ENCODE results near the gene ANKRD53. TPM values are rescaled to one million over a fixed set of nuclear protein-coding genes. Genes with fewer than 3 reads are reported as not detected.
A peak's percentile ranks its signal among the peaks of the same experiment; 100 is the strongest.

The ANKRD53 gene
- total RNA-seq, 2 donors from 2014 or later, result 0.36 to 0.74 TPM

- Histone ChIP-seq H3K27me3 (replicated peaks; ENCODE audit: insufficient read depth) (no peaks in the 10 kb centered on the region), H3K36me3 (peaks cover under 1 to 7% of the 10 kb centered on the region in 2 donors), H3K4me3 (no peak overlapping the region), H3K27ac (no peak overlapping the region), H3K9me3 (no peaks in the 10 kb centered on the region), H3K4me1 (replicated peaks) (no peaks in the 10 kb centered on the region)
- TF ChIP-seq POLR2AphosphoS5 (IDR thresholded peaks at IDR 0.05), result no peak
- TF ChIP-seq, protein P1, sequence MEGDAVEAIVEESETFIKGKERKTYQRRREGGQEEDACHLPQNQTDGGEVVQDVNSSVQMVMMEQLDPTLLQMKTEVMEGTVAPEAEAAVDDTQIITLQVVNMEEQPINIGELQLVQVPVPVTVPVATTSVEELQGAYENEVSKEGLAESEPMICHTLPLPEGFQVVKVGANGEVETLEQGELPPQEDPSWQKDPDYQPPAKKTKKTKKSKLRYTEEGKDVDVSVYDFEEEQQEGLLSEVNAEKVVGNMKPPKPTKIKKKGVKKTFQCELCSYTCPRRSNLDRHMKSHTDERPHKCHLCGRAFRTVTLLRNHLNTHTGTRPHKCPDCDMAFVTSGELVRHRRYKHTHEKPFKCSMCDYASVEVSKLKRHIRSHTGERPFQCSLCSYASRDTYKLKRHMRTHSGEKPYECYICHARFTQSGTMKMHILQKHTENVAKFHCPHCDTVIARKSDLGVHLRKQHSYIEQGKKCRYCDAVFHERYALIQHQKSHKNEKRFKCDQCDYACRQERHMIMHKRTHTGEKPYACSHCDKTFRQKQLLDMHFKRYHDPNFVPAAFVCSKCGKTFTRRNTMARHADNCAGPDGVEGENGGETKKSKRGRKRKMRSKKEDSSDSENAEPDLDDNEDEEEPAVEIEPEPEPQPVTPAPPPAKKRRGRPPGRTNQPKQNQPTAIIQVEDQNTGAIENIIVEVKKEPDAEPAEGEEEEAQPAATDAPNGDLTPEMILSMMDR (IDR thresholded peaks at IDR 0.05), result no peak
- no peak for TF ChIP-seq POLR2A (IDR thresholded peaks at IDR 0.05)
- no peak for DNase-seq (ENCODE audit: low spot score)
- intact Hi-C loops (cut with DNase I), result no loop called here
- 91% methylated on average over 8 of the region's 8 CpGs for WGBS
Measured at GRCh38 chr2:70983506-70984227, 5.2 kb downstream of the ANKRD53 start.

DNA sequence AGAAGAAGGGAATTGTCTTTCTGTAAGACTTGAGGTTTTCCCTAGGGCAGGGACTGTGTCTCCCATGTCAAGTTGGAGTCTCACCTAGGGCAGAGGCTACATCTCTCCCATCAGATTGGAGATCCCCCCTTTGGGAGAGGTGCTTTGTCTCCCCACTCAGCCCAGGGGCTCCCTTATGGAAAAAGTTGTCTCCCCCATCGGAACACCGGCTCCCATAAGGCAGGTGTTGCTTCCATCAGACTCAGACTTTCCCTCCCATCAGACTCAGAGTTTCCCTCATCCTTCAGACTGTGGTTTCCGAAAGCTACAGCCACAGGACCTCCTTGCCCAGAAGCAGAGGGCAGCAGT, 5.8 kb downstream of the ANKRD53 start:
- WGBS, result 91% methylated on average over 3 of the region's 3 CpGs
- DNase-seq (ENCODE audit: low spot score), result no peak
- Histone ChIP-seq H3K4me1 (replicated peaks) (no peaks in the 10 kb centered on the region), H3K9me3 (no peaks in the 10 kb centered on the region), H3K36me3 (peaks cover 6 to 10% of the 10 kb centered on the region in 2 donors), H3K27ac (no peak overlapping the region), H3K27me3 (replicated peaks; ENCODE audit: insufficient read depth) (no peaks in the 10 kb centered on the region), H3K4me3 (no peak overlapping the region)
- intact Hi-C loops (cut with DNase I), result no loop called here
- no peak for TF ChIP-seq POLR2A (IDR thresholded peaks at IDR 0.05)
- TF ChIP-seq POLR2AphosphoS5 (IDR thresholded peaks at IDR 0.05), result no peak
- TF ChIP-seq, protein P1 (IDR thresholded peaks at IDR 0.05), result no peak

DNA sequence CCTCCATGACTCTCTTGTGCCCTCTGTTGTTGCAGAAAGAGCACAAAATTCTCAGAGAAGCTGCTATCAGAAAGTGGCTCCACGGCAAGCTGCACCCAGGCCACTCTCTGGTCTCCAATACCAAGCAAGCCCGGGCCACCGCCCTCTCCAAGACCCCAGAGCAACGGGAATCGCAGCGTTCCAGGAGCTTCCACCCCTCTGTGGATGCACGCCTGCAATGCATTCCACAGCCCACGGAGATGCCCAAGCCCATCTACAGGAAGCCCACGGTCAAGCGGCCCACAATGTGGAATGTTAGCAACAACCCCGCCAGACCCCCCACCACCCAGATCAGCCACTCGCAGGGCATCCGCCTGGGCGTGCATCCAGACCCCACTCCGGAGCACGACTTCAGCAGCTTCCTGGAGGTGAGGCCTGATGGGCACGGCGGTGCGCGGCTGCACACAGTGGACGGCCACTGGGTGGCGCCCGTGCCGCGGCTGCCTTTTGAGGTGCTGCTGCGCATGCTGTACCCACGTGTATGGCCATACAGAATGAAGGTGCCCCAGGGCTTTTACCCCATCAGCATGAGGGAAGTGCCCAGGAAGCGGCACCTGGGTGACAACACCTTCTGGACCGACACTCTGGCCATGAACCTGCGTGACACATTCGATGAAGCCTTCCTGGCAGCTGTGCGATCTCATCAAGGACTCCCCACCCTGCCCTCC, 6.3 kb downstream of the ANKRD53 start:
- Histone ChIP-seq H3K27ac (no peak overlapping the region), H3K27me3 (replicated peaks; ENCODE audit: insufficient read depth) (no peaks in the 10 kb centered on the region), H3K9me3 (no peaks in the 10 kb centered on the region), H3K4me1 (replicated peaks) (no peaks in the 10 kb centered on the region), H3K36me3 (peaks cover 7 to 10% of the 10 kb centered on the region in 2 donors), H3K4me3 (no peak overlapping the region)
- TF ChIP-seq, protein P1 (IDR thresholded peaks at IDR 0.05), result peak in 3 of 4 experiments; percentile 57 to 77 (median 57)
- TF ChIP-seq POLR2A (IDR thresholded peaks at IDR 0.05) (no peak), POLR2AphosphoS5 (IDR thresholded peaks at IDR 0.05) (no peak)
- DNase-seq (ENCODE audit: low spot score), result peak; percentile 29
- WGBS, result 34% methylated on average over 32 of the region's 32 CpGs
- intact Hi-C loops (cut with DNase I), result no loop called here

GRCh38 chr2:70985283-70985688, 6.9 kb downstream of the ANKRD53 start:
- TF ChIP-seq, protein P1 (IDR thresholded peaks at IDR 0.05), result no peak
- TF ChIP-seq POLR2A (IDR thresholded peaks at IDR 0.05), result no peak
- no peak for TF ChIP-seq POLR2AphosphoS5 (IDR thresholded peaks at IDR 0.05)
- 74% methylated on average over 5 of the region's 5 CpGs for WGBS
- no peak for DNase-seq (ENCODE audit: low spot score)
- no peaks in the 10 kb centered on the region for H3K4me1 ChIP-seq (replicated peaks)
- intact Hi-C loops (cut with DNase I), result no loop called here
- no peak overlapping the region for H3K4me3 ChIP-seq
- H3K27me3 ChIP-seq (replicated peaks; ENCODE audit: insufficient read depth), result no peaks in the 10 kb centered on the region
- peaks cover 7 to 10% of the 10 kb centered on the region in 2 donors for H3K36me3 ChIP-seq
- no peaks in the 10 kb centered on the region for H3K9me3 ChIP-seq
- H3K27ac ChIP-seq, result no peak overlapping the region
